ENCODE results near the gene LMCD1.

The LMCD1 gene, protein sequence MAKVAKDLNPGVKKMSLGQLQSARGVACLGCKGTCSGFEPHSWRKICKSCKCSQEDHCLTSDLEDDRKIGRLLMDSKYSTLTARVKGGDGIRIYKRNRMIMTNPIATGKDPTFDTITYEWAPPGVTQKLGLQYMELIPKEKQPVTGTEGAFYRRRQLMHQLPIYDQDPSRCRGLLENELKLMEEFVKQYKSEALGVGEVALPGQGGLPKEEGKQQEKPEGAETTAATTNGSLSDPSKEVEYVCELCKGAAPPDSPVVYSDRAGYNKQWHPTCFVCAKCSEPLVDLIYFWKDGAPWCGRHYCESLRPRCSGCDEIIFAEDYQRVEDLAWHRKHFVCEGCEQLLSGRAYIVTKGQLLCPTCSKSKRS

DNA sequence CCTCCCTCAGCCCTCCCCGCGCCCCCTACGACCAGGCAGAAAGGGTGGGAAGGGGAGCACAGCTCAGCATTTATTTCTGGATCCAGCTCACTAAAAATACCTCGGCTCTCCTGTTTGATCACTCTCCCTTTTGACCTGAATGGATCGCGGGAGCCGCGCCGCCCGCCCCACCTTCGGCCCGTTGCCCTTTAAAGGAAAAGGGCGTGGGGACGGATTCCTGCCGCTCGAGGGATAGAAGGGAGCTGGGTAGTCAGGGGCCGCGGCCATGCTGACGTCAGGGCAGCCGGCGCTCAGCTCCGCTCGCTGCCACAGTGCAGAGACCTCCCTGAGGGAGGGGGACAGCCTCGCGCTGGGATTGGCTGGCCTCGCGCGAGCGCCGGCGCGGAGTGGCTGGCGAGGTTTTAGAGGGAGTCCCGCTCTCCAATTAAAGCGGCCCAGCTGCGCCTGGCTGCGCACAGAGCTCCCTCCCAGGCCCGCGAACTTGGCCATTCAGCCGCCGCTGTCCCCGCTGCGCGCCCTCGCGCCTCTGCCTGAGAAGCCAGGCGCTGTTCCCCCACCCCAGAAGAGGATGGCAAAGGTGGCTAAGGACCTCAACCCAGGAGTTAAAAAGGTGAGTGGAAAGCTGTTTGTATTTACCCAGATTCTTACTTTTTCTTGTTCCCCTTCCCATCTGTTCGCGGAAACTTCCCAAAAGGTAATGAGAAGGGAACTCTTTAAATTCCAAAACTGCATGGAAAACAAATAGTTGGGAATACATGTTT, at the start of gene LMCD1:
TSS of gene LMCD1 (plus strand) at position 453 of the 761 bp plus-strand sequence. CDS start at position 569, 116 bp downstream.
- intact Hi-C loops (cut with DNase I), result loop anchor here (2.0 to 10.0 kb wide), 2 partner anchors 19 to 57 kb away; no protein-coding TSS in a partner anchor
- peak; percentile 92 to 99 (median 97) for DNase-seq

DNA sequence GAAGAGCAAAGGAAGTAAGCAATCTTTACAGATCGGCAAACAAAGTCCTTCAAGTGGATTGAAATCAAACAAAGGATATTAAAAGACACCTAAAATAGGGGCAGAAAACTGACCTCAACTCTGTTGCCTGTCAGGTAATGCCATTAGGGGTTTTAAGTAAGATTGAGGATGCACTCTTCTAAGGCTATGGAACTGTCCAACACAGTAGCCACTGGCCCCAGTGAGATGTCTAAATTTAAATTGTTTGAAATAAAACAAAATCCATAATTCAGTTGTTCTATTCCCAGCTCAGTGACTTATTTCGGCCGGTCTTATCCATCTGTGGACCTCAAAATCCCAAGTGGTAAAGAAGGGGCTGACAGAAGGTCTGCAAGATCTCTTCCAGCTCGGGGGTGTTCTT, 49.5 kb upstream of the LMCD1 start:
- intact Hi-C loops (cut with DNase I), result no loop called here
- no peak for DNase-seq

DNA sequence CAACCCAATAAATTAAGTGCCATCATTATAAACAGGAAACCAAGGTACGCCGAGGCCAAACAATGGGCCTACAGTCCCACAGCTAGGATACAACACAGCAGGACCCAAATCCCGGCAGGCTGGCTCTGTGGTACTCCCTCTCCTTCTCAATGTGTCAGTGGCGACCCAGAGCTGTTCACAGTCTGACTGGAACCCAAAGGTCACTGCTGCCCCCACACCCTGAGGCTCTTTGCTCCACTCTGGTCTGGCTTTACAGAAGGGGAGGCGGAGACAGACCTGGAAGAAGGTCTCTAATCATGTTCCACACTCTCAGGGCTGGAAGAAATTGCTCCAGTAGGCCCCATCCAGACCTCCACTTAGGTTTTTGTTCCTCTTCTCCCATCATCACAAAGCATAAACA, 48.5 kb upstream of the LMCD1 start:
- intact Hi-C loops (cut with DNase I), result no loop called here
- DNase-seq, result no peak

DNA sequence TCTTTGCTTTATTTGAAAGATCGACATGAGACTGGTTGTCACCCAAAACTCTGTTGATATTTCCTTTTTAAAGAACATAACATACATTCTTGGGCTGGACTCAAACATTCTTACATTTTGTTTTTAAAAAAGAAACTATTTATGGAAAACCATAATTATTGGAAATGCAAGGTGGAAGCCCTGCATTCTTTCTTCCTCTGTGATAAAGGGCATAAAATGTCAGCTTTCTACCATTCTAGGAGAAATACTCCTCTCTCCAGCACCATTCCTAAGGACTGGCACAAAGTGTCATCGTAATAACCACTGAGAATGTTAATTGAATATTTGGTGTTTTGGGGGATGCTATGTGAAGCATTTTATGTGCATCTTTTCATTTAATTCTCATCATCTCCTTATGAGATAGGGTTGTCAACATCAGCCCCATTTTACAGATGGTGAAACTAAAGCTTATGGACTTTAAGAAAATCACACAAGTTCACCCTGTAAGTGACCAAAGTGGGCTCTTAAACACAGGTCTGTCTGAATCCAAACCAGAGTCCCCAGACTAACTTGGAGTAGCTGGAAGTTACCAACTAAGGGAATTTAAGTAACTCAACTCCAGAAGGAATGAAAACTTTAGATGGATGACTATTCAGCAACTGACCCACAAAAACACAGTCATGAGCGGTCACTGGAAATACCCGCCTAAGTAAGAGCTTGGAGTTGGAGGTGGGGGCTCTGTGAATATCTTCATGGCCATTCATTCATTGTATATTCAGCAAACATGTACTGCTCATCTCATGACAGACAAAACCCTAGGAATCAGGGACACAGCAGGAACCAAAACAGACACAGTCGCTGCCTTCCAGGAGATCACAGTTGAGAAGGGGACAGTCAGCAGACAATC, 45.9 kb upstream of the LMCD1 start:
- intact Hi-C loops (cut with DNase I), result no loop called here
- no peak for DNase-seq

DNA sequence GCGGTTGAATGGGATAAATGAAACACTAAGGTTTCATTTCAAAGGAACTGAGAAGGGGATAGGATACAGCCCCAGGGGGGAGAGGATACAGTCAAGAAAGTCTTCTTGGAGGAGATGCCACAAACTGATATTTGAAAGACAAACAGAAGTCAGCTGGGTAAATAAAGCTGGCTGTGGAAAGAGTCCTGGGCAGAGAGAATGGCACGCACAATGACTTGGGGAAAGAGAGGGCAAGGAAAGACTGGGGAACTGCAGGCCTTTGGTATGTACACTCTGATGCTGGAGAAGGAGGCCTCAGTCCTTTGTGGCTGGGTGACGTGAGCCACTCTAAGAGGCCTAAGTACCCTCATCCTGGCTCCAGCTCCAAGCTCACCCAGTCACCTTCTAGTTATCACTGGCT, 45.2 kb upstream of the LMCD1 start:
- intact Hi-C loops (cut with DNase I), result no loop called here
- DNase-seq, result no peak

DNA sequence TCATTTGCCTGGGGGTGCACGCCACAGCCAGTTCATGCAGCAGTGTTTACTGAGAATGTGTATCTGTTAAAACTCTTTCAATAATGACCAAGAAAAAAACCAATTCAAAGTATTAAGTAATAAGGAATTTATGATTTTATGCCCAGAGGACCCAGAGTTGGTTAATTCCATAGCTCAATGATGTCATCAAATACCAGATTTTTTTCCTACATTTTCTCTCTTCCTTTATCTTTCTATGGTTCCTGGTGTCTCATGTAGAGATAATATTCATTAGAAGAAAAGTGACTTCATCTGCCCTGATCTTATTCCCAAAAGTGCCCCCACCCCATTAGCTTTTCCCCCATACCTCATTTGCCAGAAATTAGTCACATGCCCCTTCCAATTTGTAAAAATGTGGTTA, 44.6 kb upstream of the LMCD1 start:
- intact Hi-C loops (cut with DNase I), result no loop called here

DNA sequence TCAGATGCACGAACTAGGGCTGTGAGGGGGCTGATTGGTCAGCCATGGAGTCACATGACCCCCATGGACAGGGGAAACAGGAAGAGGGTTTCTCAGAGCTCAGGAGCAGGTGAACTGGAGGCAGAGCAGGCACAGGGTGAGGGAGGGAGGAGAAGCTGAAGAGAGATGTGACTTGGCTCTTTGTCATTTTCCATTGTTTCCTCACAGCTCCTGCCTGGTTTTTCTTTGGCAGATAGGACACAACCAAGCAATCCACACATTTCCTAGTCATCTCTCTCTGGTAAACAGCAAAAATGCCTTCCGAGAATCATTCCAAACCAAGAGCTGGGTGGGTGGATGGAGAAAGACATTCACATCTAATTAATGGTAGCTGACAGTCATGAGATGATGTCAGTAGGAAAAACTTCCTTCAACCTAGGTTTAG, 43.4 kb upstream of the LMCD1 start:
- no peak for DNase-seq
- intact Hi-C loops (cut with DNase I), result no loop called here

More for the DNA sequence above, 44.6 kb upstream of the LMCD1 start:
- DNase-seq, result no peak

DNA sequence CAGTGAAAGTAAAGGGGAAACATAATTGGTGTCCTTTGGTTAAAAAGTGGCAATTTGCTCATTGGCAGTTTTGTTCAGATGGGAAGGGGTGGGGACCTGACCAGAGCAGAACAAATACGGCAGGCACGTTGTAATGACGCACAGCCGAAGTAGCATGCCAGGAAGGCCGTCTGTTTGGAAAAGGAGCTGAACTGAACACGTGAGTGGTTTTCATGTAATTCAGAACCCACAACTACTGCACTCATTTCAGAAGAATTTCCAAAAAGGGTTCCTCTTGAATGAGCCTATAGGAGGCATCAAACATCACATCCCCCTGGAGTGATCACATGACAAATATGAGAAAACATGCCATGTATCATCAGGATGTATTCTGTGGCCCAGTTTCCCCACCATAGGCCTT, 42.9 kb upstream of the LMCD1 start:
- no peak for DNase-seq
- intact Hi-C loops (cut with DNase I), result no loop called here

DNA sequence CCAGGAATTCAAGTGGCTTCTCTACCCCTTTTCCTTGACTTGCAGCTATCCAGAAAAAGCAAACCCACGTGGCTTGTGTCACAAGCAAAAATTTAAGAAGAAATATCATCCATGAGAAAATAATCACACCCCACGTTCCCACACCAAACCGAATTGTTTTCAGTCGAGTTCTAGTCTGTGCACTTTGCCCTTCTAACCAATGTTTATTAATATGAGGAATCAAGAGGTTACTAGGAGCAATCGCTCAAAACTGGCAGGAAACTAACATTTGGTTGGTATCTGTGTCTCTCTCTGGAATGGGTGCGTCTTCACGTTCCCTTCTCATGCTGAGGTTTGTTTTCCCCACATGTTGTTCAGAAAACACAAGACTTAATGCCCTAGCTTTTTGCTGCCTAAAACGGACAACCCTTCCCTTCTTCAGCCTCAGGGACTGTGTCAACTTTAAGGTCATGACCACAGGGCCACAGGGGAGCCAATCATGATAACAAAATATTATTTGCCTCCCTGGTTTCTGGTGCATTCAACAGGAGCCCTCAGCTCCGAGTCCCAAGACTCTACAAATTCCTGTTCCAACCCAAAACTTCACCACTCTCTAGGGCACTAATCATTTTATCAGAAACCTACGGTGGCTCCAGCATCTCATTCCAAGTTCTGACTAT, 41.4 kb upstream of the LMCD1 start:
- no peak for DNase-seq
- intact Hi-C loops (cut with DNase I), result no loop called here

DNA sequence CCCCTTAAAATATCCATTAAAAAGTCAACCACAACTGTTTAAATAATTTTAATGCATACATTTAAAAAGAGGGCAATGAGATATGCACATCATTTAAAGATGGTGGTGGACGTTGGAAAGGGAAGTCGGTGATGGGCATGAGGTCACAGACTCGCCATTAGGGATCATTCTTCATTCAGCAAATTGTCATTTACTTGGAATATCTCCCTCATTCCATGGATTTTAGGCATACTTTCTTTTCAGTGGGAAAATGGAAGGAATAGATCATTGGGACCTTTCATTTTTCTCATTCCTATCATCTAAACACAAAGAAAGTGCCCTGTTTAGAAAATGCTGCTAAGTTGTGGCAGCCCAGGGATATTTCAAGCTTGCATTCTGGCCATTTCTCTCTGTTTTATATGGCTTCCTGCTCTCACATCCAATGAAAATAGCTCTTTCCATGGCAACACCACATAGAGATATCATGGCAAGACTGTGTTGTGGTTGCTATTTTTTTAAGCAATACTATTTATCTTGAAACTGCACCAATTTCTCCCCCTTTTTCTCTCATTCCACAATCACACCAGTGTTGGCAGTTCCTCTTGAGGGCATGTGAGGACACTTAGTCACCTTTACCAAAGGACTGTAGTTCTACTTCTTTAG, 40.7 kb upstream of the LMCD1 start:
- intact Hi-C loops (cut with DNase I), result no loop called here
- DNase-seq, result no peak

DNA sequence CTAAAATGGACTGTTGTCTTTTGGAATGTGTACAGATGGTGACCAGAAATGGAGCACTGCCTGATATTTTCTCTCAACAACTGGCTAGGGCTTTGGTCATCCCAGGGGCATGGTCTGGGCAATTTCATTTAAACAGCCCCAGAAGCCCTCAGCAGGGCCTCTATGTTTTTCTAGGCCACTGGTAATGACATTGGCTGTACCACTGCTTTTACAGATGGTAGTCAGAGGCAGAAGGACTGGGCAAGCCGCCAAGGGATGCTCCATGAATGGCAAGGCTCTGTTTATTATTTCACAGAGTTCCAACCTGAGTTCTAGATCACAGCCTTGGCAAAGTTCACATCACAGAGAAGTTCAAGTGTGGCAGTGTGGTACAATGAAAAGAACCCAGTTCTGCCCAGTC, 37.0 kb upstream of the LMCD1 start:
- intact Hi-C loops (cut with DNase I), result no loop called here
- peak in 41 of 42 donors; percentile 6 to 85 (median 51) for DNase-seq

DNA sequence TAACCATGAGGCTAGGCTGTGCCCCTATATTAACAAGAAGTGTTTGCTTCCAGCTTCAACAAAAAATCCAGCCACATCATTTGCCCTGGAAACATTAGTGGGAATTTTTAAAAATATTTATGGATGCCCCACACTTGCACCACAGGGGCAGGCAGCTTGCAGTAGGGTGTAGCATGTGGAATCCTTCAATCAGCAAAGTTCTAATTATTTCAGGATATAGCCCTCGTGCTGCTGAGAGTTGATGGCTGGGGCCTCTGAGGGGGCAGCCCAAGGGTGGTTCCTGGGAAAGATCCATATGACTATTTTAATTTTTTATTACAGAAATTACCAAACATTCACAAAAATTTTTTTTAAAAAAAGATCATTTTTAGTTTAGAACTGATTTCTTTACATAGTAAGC, 35.1 kb upstream of the LMCD1 start:
- intact Hi-C loops (cut with DNase I), result no loop called here
- no peak for DNase-seq

DNA sequence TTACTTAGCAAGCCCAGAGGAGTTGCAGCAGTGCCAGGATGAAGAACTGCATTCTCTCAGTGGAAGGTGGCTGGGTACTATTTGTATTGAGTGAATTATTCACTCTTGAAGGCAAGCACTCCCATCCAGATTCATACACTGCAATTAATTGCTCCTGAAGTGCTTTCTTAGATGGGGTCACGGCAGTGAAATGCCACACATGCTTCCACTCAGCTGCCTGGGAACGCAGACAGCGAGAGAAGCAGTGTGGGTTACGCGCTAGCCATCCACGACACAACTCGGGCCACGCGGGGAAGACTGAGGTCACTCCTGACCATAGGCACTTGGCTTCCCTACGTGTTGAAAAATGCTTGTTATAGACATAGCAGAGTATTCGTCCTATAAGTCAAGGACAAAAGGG, 30.8 kb upstream of the LMCD1 start:
- DNase-seq, result no peak
- intact Hi-C loops (cut with DNase I), result no loop called here

DNA sequence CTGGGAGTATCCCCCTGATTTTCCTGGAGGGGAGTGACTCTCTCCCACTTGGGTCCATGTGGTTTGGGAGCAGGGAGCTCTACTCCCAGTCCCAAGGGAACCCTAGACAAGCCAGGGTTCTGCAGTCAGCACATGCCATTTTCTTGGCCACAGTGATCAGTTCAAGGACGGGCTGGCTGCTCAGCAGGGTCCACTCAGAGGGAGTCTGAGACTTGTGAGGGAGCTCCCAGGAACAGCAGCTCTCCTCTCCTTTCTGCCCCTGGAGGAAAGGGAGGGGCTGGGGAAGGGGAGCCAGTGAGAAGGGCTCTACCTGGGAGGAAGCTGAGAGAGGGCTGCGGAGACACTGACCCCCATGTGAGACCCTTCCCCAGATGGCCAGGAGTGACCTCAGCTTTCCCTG, 29.1 kb upstream of the LMCD1 start:
- no peak for DNase-seq
- intact Hi-C loops (cut with DNase I), result no loop called here

DNA sequence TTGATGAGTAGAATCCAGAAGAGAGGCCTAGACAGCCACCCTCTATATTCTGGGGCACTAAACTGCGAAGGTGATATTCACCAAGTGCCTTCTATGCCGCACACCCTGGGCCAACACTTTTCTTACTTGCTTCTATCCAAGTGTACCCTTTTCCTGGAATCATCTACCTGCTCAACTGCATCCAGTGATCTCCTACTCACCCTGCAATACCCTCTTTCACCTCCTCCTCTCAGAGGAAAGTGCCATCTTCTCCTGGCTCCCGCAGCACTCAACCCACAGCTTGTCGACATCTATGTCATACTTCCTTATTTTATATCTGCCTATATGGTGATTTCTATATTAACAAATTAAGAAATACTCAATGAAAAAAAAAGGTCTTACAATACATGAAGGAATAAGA, 28.6 kb upstream of the LMCD1 start:
- no peak for DNase-seq
- intact Hi-C loops (cut with DNase I), result no loop called here

DNA sequence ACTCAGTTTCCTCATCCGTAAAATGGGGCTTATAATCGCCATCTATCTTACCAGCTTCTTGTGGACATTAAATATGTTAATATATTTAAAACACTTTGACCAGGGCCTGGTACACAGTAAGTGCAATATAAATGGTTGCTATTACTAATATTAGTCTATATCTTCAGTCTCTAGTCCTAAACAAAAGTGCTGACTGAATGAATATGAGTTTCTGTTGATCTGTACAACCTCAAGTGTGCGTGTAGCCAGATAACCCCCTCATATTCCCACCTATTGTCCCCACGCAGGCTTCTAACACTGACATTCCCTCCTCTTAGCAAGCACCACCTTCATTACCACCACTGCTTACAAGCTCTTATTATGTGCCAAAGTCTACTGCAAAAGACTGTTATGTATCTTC, 27.6 kb upstream of the LMCD1 start:
- DNase-seq, result no peak

DNA sequence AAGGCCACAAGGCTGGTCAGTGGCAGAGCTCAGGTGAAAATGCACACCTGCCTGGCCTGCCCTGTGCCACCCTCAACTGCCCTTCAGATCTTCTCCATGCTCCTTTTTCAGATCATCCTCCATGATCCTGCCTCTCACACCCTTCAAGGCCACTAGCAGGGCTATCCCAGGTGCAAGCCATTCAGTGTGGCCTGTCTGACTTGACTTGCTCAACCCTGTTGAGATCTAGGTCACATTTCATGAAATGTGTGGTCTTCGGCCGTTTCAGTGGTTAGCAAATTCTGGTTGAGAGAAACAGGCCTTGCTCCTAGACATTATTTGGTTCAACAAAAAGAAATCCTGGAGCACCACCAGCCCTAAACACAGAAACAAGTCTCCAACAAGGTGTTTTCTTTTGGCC, 26.6 kb upstream of the LMCD1 start:
- intact Hi-C loops (cut with DNase I), result no loop called here
- no peak for DNase-seq

More for the DNA sequence above, 27.6 kb upstream of the LMCD1 start:
- intact Hi-C loops (cut with DNase I), result no loop called here

DNA sequence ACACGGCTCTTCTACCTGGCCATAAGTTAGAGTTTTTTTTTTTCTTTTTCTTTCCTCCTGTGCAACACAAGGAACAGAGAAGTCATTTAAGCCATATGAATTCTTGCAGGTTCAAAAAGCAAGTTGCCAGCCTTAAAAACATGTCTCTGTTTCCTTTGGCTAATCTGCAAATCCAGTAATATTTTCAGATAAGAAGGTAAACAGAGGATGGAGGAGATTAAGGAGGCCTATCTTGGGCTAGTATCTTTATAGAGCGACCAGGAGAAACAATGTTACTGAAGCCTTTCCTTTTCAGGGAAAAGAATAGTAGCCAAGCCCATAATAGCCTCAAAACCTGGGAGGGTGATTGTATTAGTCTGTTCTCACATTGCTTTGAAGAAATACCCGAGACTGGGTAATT, 20.9 kb upstream of the LMCD1 start:
- DNase-seq, result no peak
- intact Hi-C loops (cut with DNase I), result no loop called here

DNA sequence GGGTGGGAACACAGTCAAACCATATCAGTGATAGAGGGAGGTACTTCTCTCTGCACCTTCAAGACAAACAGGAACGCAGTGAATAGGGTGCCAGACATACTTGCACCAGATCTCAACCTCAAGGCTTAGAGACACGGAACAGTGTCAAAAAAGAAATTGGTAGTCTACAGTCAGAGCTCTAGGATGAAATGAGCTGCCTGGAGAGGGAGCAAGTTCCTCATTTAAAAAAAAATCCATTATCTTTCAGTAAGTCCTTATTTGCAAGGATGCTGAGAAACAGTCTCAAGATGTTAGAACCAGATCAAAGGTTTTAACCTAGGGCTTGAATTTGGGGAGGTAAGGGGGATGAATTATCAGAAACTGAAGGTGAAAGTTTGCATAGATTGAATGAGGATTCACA, 20.2 kb upstream of the LMCD1 start:
- intact Hi-C loops (cut with DNase I), result no loop called here

More for the DNA sequence above, 20.2 kb upstream of the LMCD1 start:
- no peak for DNase-seq
